DMS 273 treated with DMSO at 0.1 percent for 48 hours (cell line): Measurements from ENCODE around the gene ZNF667.

Experiments used
- DNase-seq: peaks from one replicate; lab custom pipeline; 2025; lab: John Stamatoyannopoulos, UW

ZNF667 gene

GRCh38 chr19:56476651-56477428 is at the start of gene ZNF667:
Gene ZNF667, minus strand, starts transcription at chr19:56477345. Its CDS starts 14,975 bp downstream, at chr19:56462370.
- DNase-seq: no peak

- no peak for DNase-seq
Measured at GRCh38 chr19:56525214-56525860, 48.2 kb upstream of the ZNF667 start.

GRCh38 chr19:56508290-56508778 is 31.2 kb upstream of the ZNF667 start:
- no peak for DNase-seq

GRCh38 chr19:56507446-56508289 is 30.5 kb upstream of the ZNF667 start, which contains the start of gene ZNF471:
Gene ZNF471, plus strand, starts transcription at chr19:56507855. Its CDS starts 3,717 bp downstream, at chr19:56511572.
- DNase-seq: peak; percentile 95

GRCh38 chr19:56504581-56504980 is 27.4 kb upstream of the ZNF667 start:
- no peak for DNase-seq

- DNase-seq: no peak
Measured at GRCh38 chr19:56491399-56491798, 14.3 kb upstream of the ZNF667 start.

- DNase-seq: peak; percentile 47
Measured at GRCh38 chr19:56477429-56478338, 539 bp upstream of the ZNF667 start.

- no peak for DNase-seq
Measured at GRCh38 chr19:56476093-56476492, 1.1 kb downstream of the ZNF667 start.

GRCh38 chr19:56474308-56474707 is 2.8 kb downstream of the ZNF667 start:
- DNase-seq: no peak

- DNase-seq: no peak
Measured at GRCh38 chr19:56441206-56441792, 35.8 kb downstream of the ZNF667 start.

GRCh38 chr19:56423985-56424353 is 53.2 kb downstream of the ZNF667 start:
- no peak for DNase-seq

GRCh38 chr19:56423276-56423984 is 53.7 kb downstream of the ZNF667 start:
- DNase-seq: no peak

- no peak for DNase-seq
Measured at GRCh38 chr19:56405062-56405461, 72.1 kb downstream of the ZNF667 start.

- DNase-seq: no peak
Measured at GRCh38 chr19:56404705-56405056, 72.5 kb downstream of the ZNF667 start.

- peak; percentile 75 for DNase-seq
Measured at GRCh38 chr19:56403764-56404704, 73.1 kb downstream of the ZNF667 start, which contains the start of gene ZNF583. Gene ZNF583, plus strand, starts transcription at chr19:56404332. Its CDS starts 2,783 bp downstream, at chr19:56407115.

GRCh38 chr19:56403261-56403660 is 73.9 kb downstream of the ZNF667 start:
- no peak for DNase-seq

GRCh38 chr19:56400485-56400884 is 76.7 kb downstream of the ZNF667 start:
- DNase-seq: no peak

- DNase-seq: no peak
Measured at GRCh38 chr19:56398809-56399208, 78.3 kb downstream of the ZNF667 start.
